HepG2 (cell line): ENCODE data around the gene SAC3D1. TPM values are rescaled to one million over a fixed set of nuclear protein-coding genes. Genes with fewer than 3 reads are reported as not detected.

ENCODE experiments used
- ATAC-seq: fragments of 200-7000 bp; cut with Tn5 transposase; 3 replicates; pipeline ENCODE4 v1.9.1; 2020; ENCODE audit warnings: mild to moderate bottlenecking, moderate library complexity
- BruUV-seq: library from RNA; stranded (reverse); fragments of 400-500 nt; replicated peaks from 2 replicates; lab custom pipeline; 2021; lab: Mats Ljungman, UMichigan
- CTCF ChIA-PET: fragments of 300-600 bp; formaldehyde crosslinking; extraction: SDS; loops from one replicate; lab custom pipeline; 2021; ENCODE audit warnings: low total read pairs, inconsistent platforms, low intra/inter-chr PET ratio; lab: Yijun Ruan, JAX
- POLR2A ChIA-PET: fragments of 350-600 bp; sonication (Branson Sonifier 250); formaldehyde crosslinking; loops from one replicate; lab custom pipeline; 2020; ENCODE audit warnings: antibody characterized with exemption, inconsistent platforms; lab: Yijun Ruan, JAX
- DNase-seq: peaks from one replicate; pipeline ENCODE4 v3.0.0-alpha.2; 2015; ENCODE audit warnings: low spot score
- FAIRE-seq: peaks from 3 replicates; lab custom pipeline; 2011; peaks lifted over from hg19 to GRCh38; lab: Jason Lieb, UNC
- H2AFZ ChIP-seq: one replicate; pipeline ENCODE4 v1.6.1; 2011; ENCODE audit warnings: low read length, inconsistent platforms
- H3K27ac ChIP-seq: fragments of 300-600 bp; 3 replicates; pipeline ENCODE4 v1.8.0; 2011; ENCODE audit warnings: mixed run types, mild to moderate bottlenecking, mixed read lengths, low read length, inconsistent platforms; ENCODE audit not compliant: insufficient read depth; ENCODE audit errors: extremely low read length
- H3K27me3 ChIP-seq, 2 experiments: fragments of 200-600 bp in 1 of 2; 2 replicates in 1 of 2; 3 replicates in 1 of 2; pipeline versions ENCODE4 v1.6.0 to v1.8.0; 2011; ENCODE audit warnings: low read length in 2 of 2, mild to moderate bottlenecking in 2 of 2, moderate library complexity in 2 of 2, inconsistent platforms in 1 of 2; ENCODE audit not compliant: insufficient read depth in 2 of 2, control insufficient read depth in 1 of 2
- H3K36me3 ChIP-seq, 2 experiments: fragments of 200-600 bp in 1 of 2; replicated peaks in 1 of 2; 2 replicates in 1 of 2; 3 replicates in 1 of 2; pipeline versions ENCODE4 v1.5.1 to v1.8.0; 2011; ENCODE audit warnings: low read length in 2 of 2, inconsistent platforms in 1 of 2; ENCODE audit not compliant: insufficient read depth in 2 of 2, control insufficient read depth in 1 of 2
- H3K4me1 ChIP-seq: 2 replicates; pipeline ENCODE4 v1.5.1; 2012; ENCODE audit warnings: low read length, inconsistent platforms; ENCODE audit not compliant: insufficient read depth
- H3K4me2 ChIP-seq: 2 replicates; pipeline ENCODE4 v1.6.0; 2011; ENCODE audit warnings: low read depth, low read length, inconsistent platforms
- H3K4me3 ChIP-seq, 3 experiments: fragments of 200-600 bp in 1 of 3; sonication (generic), shearing (Covaris generic) in 1 of 3; replicated peaks in 1 of 3; 2 replicates each; pipeline ENCODE4 v1.5.1; 2011 to 2016; ENCODE audit warnings: low read length in 3 of 3, inconsistent platforms in 2 of 3, low read depth in 2 of 3, mild to moderate bottlenecking in 2 of 3, control low read depth in 1 of 3, mixed read lengths in 1 of 3; ENCODE audit not compliant: insufficient read depth in 1 of 3
- H3K79me2 ChIP-seq: one replicate; pipeline ENCODE4 v1.6.1; 2011; ENCODE audit warnings: low read length, inconsistent platforms; ENCODE audit not compliant: insufficient read depth
- H3K9ac ChIP-seq: 2 replicates; pipeline ENCODE4 v1.6.0; 2011; ENCODE audit warnings: mild to moderate bottlenecking, low read depth, low read length, inconsistent platforms; ENCODE audit not compliant: insufficient read depth
- H3K9me3 ChIP-seq: 2 replicates; pipeline ENCODE4 v1.5.1; 2012; ENCODE audit warnings: mild to moderate bottlenecking, low read length
- H4K20me1 ChIP-seq: 2 replicates; pipeline ENCODE4 v1.6.0; 2011; ENCODE audit warnings: inconsistent platforms, mild to moderate bottlenecking, low read length, moderate library complexity; ENCODE audit not compliant: insufficient read depth
- AGO2 ChIP-seq: fragments of 200-400 bp; formaldehyde crosslinking; optimal IDR thresholded peaks from 2 replicates; pipeline ENCODE3; 2017; ENCODE audit warnings: mild to moderate bottlenecking, low read depth, low read length, moderate library complexity
- DBP ChIP-seq: sonication (generic); formaldehyde crosslinking; IDR thresholded peaks from 2 replicates; pipeline ENCODE4 v1.4.0; 2020; ENCODE audit warnings: missing genetic modification reagents; ENCODE audit errors: not compliant biosample characterization
- ELF3 ChIP-seq: IDR thresholded peaks from 2 replicates; pipeline ENCODE4 v1.6.1; 2016; ENCODE audit warnings: missing genetic modification reagents, missing compliant biosample characterization
- GRHL1 ChIP-seq: sonication (generic); formaldehyde crosslinking; conservative IDR thresholded peaks from 2 replicates; pipeline ENCODE4 v1.8.0; 2022; ENCODE audit warnings: missing genetic modification reagents
- GTF3A ChIP-seq: sonication (generic); formaldehyde crosslinking; conservative IDR thresholded peaks from 2 replicates; pipeline ENCODE4 v1.4.0; 2020; ENCODE audit warnings: mild to moderate bottlenecking, missing genetic modification reagents
- NCOA2 ChIP-seq: sonication (generic); formaldehyde crosslinking; IDR thresholded peaks from 2 replicates; pipeline ENCODE4 v1.8.0; 2022; ENCODE audit warnings: inconsistent platforms
- NCOA5 ChIP-seq: sonication (generic); formaldehyde crosslinking; IDR thresholded peaks from 2 replicates; pipeline ENCODE4 v1.4.0; 2020; ENCODE audit warnings: missing genetic modification reagents
- PITX1 ChIP-seq: sonication (generic); formaldehyde crosslinking; IDR thresholded peaks from 2 replicates; pipeline ENCODE4 v1.5.1; 2020; ENCODE audit warnings: mild to moderate bottlenecking, missing genetic modification reagents
- ZIK1 ChIP-seq: sonication (generic); formaldehyde crosslinking; IDR thresholded peaks from 2 replicates; pipeline ENCODE4 v1.5.0; 2020; ENCODE audit warnings: mild to moderate bottlenecking, low read depth, missing genetic modification reagents, borderline replicate concordance
- ZNF3 ChIP-seq: IDR thresholded peaks from 2 replicates; pipeline ENCODE4 v1.7.0; 2017; ENCODE audit warnings: inconsistent platforms
- ZNF530 ChIP-seq: sonication (generic); formaldehyde crosslinking; IDR thresholded peaks from 2 replicates; pipeline ENCODE4 v1.5.0; 2020; ENCODE audit warnings: low read depth, mild to moderate bottlenecking, missing genetic modification reagents
- ZNF546 ChIP-seq: sonication (generic); formaldehyde crosslinking; conservative IDR thresholded peaks from 2 replicates; pipeline ENCODE4 v1.8.1; 2023; ENCODE audit warnings: mild to moderate bottlenecking, missing genetic modification reagents
- ZNF777 ChIP-seq: sonication (generic); formaldehyde crosslinking; IDR thresholded peaks from 2 replicates; pipeline ENCODE4 v1.4.0; 2020; ENCODE audit warnings: missing genetic modification reagents
- ZSCAN22 ChIP-seq: sonication (generic); formaldehyde crosslinking; IDR thresholded peaks from 2 replicates; pipeline ENCODE4 v1.4.0; 2020; ENCODE audit warnings: mild to moderate bottlenecking, missing genetic modification reagents
- WGBS: methylation state at CpG from one replicate; pipeline ENCODE4 v1.1.6; 2017; ENCODE audit warnings: low lambda C conversion rate; 5-methylcytosine and 5-hydroxymethylcytosine counted together
- in situ Hi-C: cut with HindIII; loops from 2 replicates; pipeline ENCODE4 v1.10.0; 2017; ENCODE audit warnings: low pct_unique_long_range_greater_than_20kb; ENCODE audit not compliant: extremely low pct_ligation_motif_present
- intact Hi-C: fragments of 100-400 bp; cut with micrococcal nuclease; formaldehyde crosslinking; loops from one replicate; pipeline ENCODE4 v1.10.0; 2022; ENCODE audit not compliant: unreplicated experiment
- polyA plus RNA-seq, 8 experiments: library from polyadenylated mRNA; depleted of rRNA in 3 of 8; stranded (reverse) in 7 of 8; unstranded in 1 of 8; fragments of >200 nt; fragmentation: Illumina TruSeq in 4 of 8; extraction: Trizol in 4 of 8; gene quantifications; 2 replicates each; pipeline versions ENCODE4 v1.2.1 to v1.2.3, GENCODE V29; 2011 to 2016; ENCODE audit warnings: low read depth in 4 of 8, missing spikeins in 1 of 8, mixed read lengths in 1 of 8; ENCODE audit not compliant: insufficient read depth in 1 of 8
- total RNA-seq, 5 experiments: library from RNA; depleted of rRNA; stranded (reverse); fragments of >200 nt; fragmentation: Illumina TruSeq; extraction: Trizol; gene quantifications; 2 replicates each; pipeline ENCODE4 v1.2.3, GENCODE V29; 2016; ENCODE audit warnings: low read depth in 1 of 5
- TF ChIP-seq, protein P1 (sequence below): sonication (generic); formaldehyde crosslinking; IDR thresholded peaks from 2 replicates; pipeline ENCODE4 v1.4.0; 2020; ENCODE audit warnings: missing genetic modification reagents

The SAC3D1 gene
- total and polyA plus RNA-seq, 2 of the 13 experiments (the other 11 are each of a cell fraction or from before 2014, with no cell fraction given): 7.4 to 36.3 TPM

- TF ChIP-seq ZNF530 (CRISPR knock-in tag): no peak
- TF ChIP-seq, protein P1, sequence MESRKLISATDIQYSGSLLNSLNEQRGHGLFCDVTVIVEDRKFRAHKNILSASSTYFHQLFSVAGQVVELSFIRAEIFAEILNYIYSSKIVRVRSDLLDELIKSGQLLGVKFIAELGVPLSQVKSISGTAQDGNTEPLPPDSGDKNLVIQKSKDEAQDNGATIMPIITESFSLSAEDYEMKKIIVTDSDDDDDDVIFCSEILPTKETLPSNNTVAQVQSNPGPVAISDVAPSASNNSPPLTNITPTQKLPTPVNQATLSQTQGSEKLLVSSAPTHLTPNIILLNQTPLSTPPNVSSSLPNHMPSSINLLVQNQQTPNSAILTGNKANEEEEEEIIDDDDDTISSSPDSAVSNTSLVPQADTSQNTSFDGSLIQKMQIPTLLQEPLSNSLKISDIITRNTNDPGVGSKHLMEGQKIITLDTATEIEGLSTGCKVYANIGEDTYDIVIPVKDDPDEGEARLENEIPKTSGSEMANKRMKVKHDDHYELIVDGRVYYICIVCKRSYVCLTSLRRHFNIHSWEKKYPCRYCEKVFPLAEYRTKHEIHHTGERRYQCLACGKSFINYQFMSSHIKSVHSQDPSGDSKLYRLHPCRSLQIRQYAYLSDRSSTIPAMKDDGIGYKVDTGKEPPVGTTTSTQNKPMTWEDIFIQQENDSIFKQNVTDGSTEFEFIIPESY (CRISPR knock-in tag): peak; percentile 86
- no peak for TF ChIP-seq NCOA5 (CRISPR knock-in tag)
- TF ChIP-seq ZNF546: no peak
- no peak for TF ChIP-seq DBP (CRISPR knock-in tag)
- no peak for TF ChIP-seq GTF3A (CRISPR knock-in tag)
- TF ChIP-seq, all 625 proteins: peak for 23
These were observed 20.0 kb downstream of the SAC3D1 start (continued) for GRCh38 chr11:65060913-65061408.

- BruUV-seq: no TSS peak
- Histone ChIP-seq H3K4me1 (peaks cover 63% of the 10 kb centered on the region), H4K20me1 (no peaks in the 10 kb centered on the region), H3K36me3 (no peaks in the 10 kb centered on the region), H3K27me3 (no peaks in the 10 kb centered on the region), H2AFZ (no peak overlapping the region), H3K27ac (no peak overlapping the region), H3K9me3 (no peaks in the 10 kb centered on the region), H3K4me3 (no peak overlapping the region), H3K4me2 (no peak overlapping the region), H3K79me2 (no peaks in the 10 kb centered on the region), H3K9ac (no peak overlapping the region)
- WGBS: no CpG with 5 or more reads among the region's 3 CpGs
- TF ChIP-seq NCOA2 (CRISPR knock-in tag) (no peak), ZNF3 (CRISPR knock-in tag) (no peak), ELF3 (CRISPR knock-in tag) (no peak), GRHL1 (CRISPR knock-in tag) (no peak), ZNF777 (no peak), AGO2 (no peak), PITX1 (CRISPR knock-in tag) (0 out of 2 replicates have a peak, but pooled peaks have one; percentile 39), ZIK1 (no peak), ZSCAN22 (CRISPR knock-in tag) (peak; percentile 85)
- intact Hi-C loops (no loop called here), in situ Hi-C loops (no loop called here)
- POLR2A ChIA-PET: interaction anchor here (1.2 kb wide), 3 partner anchors 23 to 72 kb away, joined by 3 to 4 read pairs (median 4); partner anchors contain the start of genes SAC3D1 and SNX15
- FAIRE-seq: no peak
- no peak for DNase-seq
- CTCF ChIA-PET: no interaction called here
- ATAC-seq: no peak
These were observed 22.5 kb downstream of the SAC3D1 start for GRCh38 chr11:65063532-65063931.
